NCI-H526 (cell line): Measurements from ENCODE around the gene CNFN.
A peak's percentile ranks its signal among the peaks of the same experiment; 100 is the strongest.

ENCODE experiments used
- DNase-seq, 2 experiments: peaks; one replicate each; lab custom pipeline; 2025; lab: John Stamatoyannopoulos, UW

CNFN gene

DNA sequence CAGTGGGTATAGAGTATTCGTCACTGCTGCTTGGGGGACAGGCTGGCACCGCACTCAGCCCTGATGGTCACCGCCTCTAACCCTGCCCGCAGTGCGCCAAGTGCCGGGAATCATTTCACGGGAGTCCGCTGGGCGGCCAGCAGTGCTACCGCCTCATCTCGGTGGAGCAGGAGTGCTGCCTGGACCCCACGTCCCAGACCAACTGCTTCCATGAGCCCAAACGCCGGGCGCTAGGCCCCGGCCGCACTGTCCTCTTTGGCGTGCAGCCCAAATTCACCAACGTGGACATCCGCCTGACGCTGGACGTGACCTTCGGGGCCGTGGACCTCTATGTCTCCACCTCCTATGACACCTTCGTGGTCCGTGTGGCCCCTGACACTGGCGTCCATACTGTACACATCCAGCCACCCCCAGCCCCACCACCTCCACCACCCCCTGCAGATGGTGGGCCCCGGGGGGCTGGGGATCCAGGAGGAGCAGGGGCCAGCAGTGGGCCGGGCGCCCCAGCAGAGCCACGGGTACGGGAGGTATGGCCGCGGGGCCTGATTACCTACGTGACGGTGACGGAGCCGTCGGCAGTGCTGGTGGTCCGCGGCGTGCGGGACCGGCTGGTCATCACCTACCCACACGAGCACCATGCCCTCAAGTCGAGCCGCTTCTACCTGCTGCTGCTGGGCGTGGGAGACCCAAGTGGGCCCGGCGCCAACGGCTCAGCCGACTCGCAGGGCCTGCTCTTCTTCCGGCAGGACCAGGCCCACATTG, 14.5 kb downstream of the CNFN start:
- no peak for DNase-seq

DNA sequence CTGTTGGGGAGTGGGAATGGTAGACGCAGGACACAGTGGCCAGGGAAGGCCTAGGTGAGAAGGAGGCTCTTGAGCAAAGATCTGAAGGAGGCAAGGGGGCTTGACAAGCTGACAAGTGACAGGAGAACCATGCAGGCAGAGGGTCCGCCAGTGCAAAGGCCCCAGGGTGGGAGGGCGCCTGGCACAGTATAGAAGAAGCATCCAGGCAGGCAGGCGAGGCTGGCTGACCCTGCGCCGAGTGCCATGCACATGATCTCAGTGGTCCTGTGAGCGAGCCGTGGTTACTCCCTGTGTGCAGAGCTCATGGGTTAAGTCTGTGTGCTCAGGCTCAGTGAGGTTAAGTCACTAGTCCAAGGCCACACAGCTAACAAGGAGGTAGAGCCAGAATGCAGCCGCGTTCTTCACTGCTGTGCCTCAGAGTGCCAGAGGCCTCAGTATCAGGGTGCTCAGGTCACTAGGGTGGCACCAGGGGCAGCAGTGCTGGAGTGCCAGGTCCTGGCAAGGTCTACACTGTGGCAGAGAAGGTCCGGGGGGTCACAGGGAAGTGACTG, 15.2 kb downstream of the CNFN start:
- no peak for DNase-seq

DNA sequence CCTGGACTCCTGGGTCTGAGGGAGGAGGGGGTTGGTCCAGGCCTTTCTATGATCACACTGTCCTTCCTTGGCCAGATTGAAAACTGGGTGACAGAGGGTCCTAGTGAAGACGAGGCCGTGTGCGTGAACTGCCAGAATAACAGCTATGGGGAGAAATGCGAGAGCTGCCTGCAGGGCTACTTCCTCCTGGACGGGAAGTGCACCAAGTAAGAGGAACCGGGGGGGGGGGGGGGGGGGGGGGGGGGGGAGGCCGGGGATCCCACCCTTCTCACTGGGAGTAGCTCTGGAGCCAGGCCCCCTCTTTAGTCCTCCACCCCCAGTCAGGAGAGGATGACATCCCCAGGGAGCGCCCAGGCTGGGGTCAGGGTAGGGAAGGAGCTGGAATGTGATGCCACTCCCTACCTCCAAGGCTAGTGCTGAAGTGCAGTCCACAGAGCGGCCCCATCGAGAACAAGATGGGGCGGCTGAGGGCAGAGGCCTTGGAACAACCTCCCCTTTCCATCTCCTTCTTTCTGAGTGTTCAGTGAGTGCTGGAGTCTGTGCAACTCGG, 19.4 kb downstream of the CNFN start:
- DNase-seq: no peak

DNA sequence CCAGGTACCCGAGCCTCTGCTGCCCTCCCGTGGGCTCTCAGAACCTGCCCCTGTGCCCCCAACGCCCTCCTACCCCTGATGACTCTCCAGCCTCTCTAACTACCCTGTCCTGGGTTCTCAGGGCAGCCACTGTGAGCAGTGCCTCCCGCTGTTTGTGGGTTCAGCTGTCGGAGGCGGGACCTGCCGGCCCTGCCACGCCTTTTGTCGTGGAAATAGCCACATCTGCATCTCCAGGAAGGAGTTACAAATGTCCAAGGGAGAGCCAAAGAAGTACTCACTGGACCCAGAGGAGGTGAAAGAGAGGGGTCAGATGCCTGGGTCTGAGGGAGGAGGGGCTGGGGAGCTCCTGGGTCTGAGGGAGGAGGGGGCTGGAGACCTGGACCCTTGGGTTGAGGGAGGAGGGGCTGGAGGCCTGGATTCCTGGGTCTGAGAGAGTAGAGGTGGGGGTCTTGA, 20.0 kb downstream of the CNFN start:
- DNase-seq: no peak

DNA sequence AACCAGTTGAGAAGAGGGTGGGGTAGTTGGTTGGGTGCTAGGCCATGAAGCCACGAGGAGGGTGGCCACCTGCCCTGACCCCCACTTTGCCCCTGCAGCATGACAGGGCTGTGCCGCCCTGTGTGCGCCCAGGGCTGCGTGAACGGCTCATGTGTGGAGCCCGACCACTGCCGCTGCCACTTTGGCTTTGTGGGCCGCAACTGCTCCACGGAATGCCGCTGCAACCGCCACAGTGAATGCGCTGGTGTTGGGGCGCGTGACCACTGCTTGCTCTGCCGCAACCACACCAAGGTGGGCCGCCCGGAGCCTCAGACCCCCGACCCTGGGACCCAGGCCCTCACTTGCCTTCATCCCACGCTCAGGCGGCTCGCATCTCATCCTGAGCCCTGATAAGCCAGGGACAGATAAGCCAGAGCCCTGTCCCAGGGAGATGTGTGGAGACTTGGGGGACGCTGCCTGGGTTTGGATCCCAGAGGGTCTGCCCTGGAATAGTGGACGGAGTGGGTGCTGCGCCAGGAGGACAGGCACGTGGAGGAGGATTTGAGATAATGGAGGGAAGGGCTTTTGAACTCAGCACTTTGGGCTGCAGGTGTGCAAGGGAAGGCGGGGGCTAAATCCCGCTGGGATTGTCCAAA, 20.5 kb downstream of the CNFN start:
- DNase-seq: no peak

DNA sequence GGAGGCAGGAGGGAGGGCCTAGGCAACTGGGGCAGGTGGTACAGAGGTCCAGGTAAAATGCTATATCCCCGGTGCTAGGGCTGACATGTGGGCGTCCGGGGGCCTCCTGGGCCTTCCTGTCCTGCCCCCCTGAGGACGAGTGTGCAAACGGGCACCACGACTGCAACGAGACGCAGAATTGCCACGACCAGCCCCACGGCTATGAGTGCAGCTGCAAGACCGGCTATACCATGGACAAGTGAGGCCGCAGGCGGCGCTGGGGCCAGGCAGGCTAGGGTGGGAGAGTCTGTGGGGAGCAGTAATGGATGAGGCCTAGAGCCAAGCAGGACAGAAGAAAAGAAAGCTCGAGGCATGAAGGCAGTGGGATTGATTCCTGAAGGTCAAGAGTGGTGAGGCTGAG, 21.3 kb downstream of the CNFN start:
- no peak for DNase-seq

DNA sequence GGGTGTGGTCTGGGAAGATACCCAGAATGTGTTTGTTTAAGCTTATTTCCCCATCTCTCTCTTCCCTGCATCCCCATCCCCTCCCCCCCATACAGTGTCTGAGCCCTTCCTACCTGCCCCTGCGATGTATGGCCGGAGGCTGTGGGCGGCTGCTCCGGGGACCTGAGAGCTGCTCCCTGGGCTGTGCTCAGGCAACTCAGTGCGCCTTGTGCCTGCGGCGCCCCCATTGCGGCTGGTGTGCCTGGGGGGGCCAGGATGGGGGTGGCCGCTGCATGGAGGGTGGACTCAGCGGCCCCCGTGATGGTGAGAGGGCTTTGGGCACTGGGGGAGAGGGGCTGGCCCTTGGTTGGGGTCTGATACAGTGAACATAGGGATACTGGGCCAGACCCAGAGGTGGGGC, 21.7 kb downstream of the CNFN start:
- DNase-seq: no peak

DNA sequence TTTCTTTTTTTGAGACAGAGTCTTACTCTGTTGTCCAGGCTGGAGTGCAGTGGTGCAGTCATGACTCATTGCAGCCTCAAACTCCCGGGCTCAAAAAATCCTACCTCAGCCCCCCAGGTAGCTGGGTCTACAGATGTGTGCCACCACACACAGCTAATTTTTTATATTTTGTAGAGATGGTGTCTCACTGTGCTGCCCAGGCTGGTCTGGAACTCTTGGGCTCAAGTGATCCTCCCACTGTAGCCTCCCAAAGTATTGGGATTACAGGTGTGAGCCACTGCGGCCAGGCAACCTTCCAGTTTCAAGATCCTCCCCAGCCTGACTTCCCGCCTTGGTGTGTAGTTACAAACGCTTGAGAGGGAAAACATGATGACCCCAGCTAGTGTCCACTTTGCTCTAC, 22.2 kb downstream of the CNFN start:
- no peak for DNase-seq

DNA sequence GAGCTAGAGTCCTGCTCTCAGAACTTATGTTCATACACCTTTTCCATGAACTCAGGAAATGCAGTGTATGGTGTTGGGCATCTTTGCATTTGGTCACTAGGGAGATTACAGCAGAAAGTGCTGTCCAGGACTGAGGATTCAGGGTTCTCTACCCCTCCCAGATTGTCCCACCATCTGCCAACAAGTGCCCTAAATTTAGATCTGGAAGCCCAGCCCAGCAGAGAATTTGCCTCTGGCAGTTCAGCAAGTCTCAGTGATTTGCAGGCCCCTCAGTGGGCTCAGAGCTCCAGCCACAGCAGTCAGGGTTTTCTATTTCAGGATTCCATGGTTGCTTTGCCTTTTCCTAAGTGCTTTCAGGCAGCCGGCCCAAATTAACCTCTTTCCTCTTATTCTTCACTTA, 23.4 kb downstream of the CNFN start:
- no peak for DNase-seq

DNA sequence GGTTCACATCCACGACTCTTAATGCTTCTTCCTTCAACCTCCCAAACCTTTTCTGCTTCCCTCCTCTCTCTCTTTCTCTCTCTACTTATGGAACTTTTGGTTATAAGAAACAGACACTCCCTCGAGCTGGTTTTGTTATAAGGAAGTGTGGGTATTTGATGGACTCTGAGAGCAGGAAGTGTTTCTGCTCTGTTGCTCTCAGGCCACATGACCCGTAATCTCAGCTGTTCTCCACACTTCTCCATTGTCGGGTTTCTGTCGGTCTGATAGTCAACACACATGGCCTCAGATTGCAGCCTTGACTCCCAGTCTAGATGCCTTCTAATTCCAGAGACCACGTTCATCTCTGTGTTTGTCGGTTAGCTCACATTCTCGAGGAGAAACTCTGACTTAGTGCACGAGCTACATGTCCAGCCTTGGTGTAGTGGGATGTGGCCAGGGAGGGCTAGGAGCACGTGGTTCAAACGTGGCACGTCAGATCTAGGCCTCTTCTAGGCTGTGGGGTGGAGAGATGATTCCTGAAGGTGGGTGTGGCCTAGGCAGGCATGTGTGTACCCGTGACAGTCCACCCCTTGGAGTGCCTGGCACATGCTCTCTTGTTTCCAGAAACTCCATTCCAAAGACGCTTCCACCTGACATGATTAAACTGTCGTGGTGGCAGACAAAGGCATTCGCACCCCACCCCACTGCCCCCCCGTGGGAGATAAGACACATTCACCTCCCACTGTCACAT, 26.3 kb downstream of the CNFN start:
- no peak for DNase-seq

DNA sequence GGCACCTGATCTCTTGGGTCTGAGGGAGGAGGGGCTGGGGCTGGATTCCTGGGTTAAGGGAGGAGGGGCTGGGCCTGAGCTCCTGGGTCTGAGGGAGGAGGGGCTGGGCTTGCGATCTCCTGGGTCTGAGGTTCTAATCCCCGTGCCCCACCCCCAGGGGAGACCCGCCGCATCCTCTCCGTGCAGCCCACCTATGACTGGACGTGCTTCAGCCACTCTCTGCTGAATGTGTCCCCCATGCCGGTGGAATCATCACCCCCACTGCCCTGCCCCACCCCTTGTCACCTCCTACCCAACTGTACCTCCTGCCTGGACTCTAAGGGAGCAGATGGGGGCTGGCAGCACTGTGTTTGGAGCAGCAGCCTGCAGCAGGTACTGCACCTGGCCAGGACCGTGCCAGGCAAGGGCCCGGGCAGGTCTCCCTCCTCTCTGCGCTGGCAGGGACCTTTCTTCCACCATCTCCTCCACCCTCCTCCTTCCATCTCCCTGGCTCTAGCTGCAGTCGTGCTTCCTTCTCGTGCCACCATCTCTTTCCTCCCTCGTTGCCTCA, 27.1 kb downstream of the CNFN start:
- DNase-seq: no peak

DNA sequence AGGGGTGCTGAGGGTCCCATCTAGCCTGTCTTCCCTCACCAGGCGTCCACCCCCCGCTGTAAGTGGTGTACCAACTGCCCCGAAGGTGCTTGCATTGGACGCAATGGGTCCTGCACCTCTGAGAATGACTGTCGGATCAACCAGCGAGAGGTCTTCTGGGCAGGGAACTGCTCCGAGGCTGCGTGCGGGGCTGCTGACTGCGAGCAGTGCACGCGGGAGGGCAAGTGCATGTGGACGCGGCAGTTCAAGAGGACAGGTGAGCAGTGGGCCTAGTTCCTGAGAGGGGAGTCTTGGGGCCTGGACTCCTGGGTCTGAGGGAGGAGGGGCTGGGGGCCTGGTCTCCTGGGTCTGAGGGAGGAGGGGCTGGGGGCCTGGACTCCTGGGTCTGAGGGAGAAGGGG, 27.8 kb downstream of the CNFN start:
- DNase-seq: no peak

DNA sequence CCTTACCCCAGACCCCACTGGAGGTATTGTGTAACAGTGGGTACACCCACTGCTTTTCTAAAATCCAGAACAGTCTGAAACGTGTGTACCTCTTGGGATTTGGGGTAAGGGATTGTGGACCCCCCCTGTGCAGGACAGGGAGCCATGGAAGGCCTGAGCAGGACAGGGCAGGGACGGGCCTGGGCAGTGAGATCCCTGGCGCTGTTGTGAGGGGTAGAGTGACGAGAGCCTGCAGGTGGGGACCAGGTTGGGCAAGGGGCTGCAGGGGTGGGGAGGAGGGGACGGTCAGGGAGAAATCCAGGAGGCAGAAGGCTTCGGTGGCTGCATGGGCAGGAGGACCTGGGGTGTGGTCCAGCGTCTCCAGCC, 28.6 kb downstream of the CNFN start:
- no peak for DNase-seq

DNA sequence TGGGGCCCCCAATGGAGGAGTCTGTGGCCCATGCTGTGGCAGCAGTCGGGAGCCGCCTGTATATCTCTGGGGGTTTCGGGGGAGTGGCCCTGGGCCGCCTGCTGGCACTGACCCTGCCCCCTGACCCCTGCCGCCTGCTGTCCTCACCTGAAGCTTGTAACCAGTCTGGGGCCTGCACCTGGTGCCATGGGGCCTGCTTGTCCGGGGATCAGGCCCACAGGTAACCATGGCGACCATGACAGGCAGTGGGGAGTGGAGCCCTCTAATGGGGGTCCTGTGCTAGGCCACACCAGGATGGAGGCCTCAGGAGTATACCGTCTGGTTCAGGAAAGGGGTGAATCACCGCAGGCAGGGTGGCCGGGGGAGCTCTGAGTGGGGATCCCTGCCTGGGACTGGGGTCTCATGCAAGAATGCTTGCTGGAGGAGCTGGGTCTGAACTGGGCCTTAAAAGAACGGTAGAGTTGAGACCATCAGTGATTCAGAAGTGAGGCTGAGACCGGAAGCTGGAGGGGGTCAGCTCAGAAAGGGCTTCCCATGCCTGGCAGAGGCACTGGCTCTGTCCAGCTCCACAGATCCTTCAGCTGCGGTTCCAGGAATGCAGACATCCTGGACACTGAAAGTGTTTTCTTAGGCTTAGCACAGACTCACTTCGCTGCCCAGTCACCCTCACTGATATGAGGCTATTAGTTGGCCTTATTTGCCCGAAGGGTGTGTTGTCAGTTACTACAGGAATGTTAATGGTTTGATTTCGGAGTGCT, 29.1 kb downstream of the CNFN start:
- no peak for DNase-seq

DNA sequence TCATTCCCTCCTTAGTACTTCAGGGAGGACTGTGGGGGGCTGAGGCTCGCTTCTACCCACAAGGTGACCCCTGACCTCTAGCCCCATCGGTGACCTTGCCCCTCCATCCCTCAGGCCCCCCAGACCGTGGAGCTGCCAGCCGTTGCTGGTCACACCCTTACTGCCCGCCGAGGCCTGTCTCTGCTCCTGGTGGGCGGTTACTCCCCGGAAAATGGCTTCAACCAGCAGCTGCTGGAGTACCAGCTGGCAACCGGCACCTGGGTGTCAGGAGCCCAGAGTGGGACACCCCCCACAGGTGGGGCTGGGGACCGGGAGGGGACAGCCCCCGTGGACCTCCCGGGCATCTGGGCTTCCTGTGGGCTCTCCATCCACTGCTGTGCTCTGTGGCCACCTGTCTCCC, 32.8 kb downstream of the CNFN start:
- DNase-seq: no peak

DNA sequence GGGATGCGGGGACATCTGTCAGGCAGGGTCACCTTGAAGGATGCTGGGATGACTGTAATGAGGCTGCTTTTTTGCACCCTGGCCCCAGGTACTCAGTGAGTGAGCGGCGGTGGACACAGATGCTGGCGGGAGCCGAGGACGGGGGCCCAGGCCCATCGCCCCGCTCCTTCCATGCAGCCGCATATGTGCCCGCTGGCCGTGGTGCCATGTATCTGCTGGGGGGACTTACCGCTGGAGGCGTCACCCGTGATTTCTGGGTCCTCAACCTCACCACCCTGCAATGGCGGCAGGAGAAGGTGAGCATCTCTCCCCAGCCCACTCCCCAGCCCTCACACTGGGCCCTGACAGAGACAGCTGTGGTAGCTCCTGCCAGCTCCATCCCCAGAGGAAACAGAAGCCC, 33.4 kb downstream of the CNFN start:
- no peak for DNase-seq

DNA sequence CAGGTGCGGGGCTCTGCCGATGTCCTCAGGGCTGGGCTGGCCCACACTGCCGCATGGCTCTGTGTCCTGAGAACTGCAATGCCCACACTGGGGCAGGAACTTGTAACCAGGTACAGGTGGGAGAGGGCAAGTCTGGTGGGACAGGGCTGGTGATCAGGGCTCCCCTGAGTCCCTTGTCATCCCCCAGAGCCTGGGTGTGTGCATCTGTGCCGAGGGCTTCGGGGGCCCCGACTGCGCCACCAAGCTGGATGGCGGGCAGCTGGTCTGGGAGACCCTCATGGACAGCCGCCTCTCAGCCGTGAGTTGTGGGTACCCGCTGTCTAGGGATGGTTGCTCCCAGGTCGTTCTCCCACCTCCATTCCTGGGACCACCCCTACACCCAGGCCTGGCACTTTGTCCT, 34.2 kb downstream of the CNFN start:
- no peak for DNase-seq

DNA sequence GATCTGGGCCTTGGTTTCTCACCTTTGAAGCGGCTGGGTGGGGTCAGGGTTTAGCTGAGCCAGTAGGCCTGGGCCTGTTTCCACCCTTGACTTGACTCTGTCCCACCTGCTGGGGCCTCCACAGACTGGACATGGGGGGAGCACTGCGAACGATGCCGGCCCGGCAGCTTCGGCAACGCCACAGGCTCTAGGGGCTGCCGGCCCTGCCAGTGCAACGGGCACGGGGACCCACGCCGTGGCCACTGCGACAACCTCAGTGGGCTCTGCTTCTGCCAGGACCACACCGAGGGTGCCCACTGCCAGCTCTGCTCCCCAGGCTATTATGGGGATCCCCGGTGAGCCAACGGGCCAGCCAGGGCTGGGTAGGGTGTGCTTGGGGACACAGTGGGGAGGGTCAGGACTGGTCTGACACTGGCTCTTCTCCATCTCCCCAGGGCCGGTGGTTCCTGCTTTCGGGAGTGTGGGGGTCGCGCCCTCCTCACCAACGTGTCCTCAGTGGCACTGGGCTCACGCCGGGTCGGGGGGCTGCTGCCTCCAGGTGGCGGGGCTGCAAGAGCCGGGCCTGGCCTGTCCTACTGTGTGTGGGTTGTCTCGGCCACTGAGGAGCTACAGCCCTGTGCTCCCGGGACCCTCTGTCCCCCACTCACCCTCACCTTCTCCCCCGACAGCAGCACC, 36.6 kb downstream of the CNFN start:
- DNase-seq: no peak

DNA sequence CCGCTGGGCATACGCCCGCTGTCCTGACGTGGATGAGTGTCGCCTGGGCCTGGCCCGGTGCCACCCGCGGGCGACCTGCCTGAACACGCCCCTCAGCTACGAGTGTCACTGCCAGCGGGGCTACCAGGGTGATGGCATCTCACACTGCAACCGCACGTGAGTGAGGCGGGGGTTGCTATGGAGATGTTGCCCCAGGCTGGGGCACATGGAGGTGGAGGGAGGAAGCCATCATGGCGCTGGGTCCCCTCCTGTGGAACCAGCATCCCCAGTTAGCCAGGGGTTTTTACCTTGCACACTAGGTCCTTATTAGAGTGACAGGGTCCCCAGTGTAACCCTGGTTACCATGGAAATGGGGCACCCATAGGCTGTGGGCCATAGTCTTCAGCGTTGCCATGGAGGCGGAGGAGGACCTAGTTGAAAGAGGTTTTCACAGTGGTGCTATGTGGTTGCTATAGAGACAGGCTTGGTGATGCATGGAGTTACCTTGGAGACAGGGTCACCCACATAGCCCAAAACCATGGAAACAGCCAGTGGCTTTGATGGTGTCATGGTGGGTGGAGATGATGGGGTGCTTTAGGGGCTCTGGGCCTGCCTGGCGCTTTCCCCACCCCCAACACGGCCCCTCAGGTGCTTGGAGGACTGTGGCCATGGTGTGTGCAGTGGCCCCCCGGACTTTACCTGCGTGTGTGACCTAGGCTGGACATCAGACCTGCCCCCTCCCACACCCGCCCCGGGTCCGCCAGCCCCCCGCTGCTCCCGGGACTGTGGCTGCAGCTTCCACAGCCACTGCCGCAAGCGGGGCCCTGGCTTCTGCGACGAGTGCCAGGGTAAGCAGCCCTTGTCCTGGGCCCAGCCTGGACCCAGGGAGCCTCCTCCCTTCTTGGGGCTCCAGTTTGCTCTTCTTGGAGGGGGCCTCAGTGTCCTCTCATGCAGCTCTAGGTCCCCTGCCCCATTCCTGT, 37.5 kb downstream of the CNFN start:
- DNase-seq: peak in 1 of 2 experiments; percentile 45
